Psoas muscle (tissue), 8 donors: ENCODE results near the gene RTL10. TPM values are rescaled to one million over a fixed set of nuclear protein-coding genes. Genes with fewer than 3 reads are reported as not detected.

Source experiments
- ATAC-seq, 4 donors: fragments of 200-7000 bp; cut with Tn5 transposase; one replicate each; pipeline ENCODE4 v1.9.1; 2020; ENCODE audit warnings: moderate library complexity in 3 of 4, mild to moderate bottlenecking in 2 of 4
- DNase-seq, 2 donors: peaks; one replicate each; pipeline ENCODE4 v3.0.0-alpha.2; 2020
- H3K27ac ChIP-seq: fragments of 200-600 bp; one replicate; pipeline ENCODE4 v1.8.0; 2022
- H3K27me3 ChIP-seq, 3 donors: fragments of 200-600 bp in 1 of 3; one replicate each; pipeline versions ENCODE4 v1.6.1 to v1.8.0; 2013 to 2022; ENCODE audit warnings: low read length in 2 of 3, mild to moderate bottlenecking in 2 of 3, moderate library complexity in 1 of 3; ENCODE audit not compliant: insufficient read depth in 3 of 3
- H3K36me3 ChIP-seq, 2 donors: fragments of 200-600 bp in 1 of 2; one replicate each; pipeline versions ENCODE4 v1.6.1 to v1.8.0; 2013 to 2022; ENCODE audit warnings: low read depth in 1 of 2, mild to moderate bottlenecking in 1 of 2, moderate library complexity in 1 of 2; ENCODE audit not compliant: insufficient read depth in 1 of 2
- H3K4me1 ChIP-seq: fragments of 200-600 bp; one replicate; pipeline ENCODE4 v1.8.0; 2022
- H3K4me3 ChIP-seq: fragments of 200-600 bp; one replicate; pipeline ENCODE4 v1.8.0; 2022; ENCODE audit warnings: mild to moderate bottlenecking
- H3K9me3 ChIP-seq: fragments of 200-600 bp; one replicate; pipeline ENCODE4 v1.8.0; 2022
- WGBS, 3 donors: extraction: QIAGEN DNeasy Blood & Tissue Kit; methylation state at CpG; one replicate each; pipeline versions ENCODE4 v1.1.6 to v1.1.7; 2013; 5-methylcytosine and 5-hydroxymethylcytosine counted together
- intact Hi-C, 2 donors: fragments of 100-400 bp; cut with DNase I; formaldehyde crosslinking; loops; one replicate each; pipeline versions ENCODE4 v1.11.0 to v1.14.2; 2022
- polyA plus RNA-seq, 3 donors: library from polyadenylated mRNA; stranded (reverse); fragments of 200-250 nt; gene quantifications; one replicate each; pipeline ENCODE4 v1.2.3, GENCODE V29; 2013
- total RNA-seq, 4 donors: library from RNA; stranded (reverse); fragmentation: NEBNext Ultra II Directional in 2 of 4; extraction: Animal tissue kit (Norgen Biotek cat#: 25700) in 2 of 4; gene quantifications; one replicate each; pipeline versions ENCODE4 v1.2.1 to v1.2.4, GENCODE V29; 2021 to 2023
- TF ChIP-seq, protein P1 (sequence below): fragments of 200-600 bp; IDR thresholded peaks from one replicate; pipeline ENCODE4 v1.8.0; 2022; ENCODE audit warnings: antibody characterized with exemption
- donor health status: healthy with polysubstance abuse.
- donor health status: DM: no; HTN: no; CAD: no; lungs with moderate emphysema.
- donor health status: Bipolar disorder and iron deficiency.
- donor health status: healthy.
- donor health status: DM: yes; HTN: yes; CAD: no.
- donor health status: DM: no; HTN: no; CAD: no.
- donor health status: DM: no; HTN: no; CAD: no.
- donor health status: DM: yes; HTN: yes; CAD: no.

The RTL10 gene
- total and polyA plus RNA-seq, 7 donors = 5.3 to 9.7 (median 7.9) TPM

DNA sequence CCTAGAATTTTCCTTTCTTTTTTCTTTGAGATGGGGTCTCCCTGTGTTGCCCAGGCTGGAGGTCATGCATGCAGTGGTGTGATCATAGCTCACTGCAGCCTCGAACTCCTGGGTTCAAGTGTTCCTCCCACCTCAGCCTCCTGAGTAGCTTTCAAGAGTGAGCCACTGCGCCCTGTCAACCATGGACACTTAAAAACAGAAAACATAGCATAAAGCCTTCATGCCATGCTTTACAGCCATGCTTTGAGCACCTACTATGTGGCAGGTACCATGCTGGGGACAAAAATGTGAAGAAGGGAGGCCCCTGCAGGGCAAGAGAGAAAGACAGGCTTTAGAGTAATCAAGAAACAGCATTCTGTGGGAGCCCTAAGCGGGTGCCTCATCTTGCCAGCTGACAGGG is 13.7 kb upstream of the RTL10 start:
- Histone ChIP-seq H3K4me3 (no peak overlapping the region), H3K9me3 (no peaks in the 10 kb centered on the region), H3K36me3 (no peaks in the 10 kb centered on the region), H3K4me1 (no peaks in the 10 kb centered on the region), H3K27me3 (no peaks in the 10 kb centered on the region), H3K27ac (no peak overlapping the region)
- DNase-seq (peak in 1 of 2 donors; percentile 35), ATAC-seq (no peak)
- intact Hi-C loops = no loop called here
- 99% methylated on average over 3 of the region's 3 CpGs for WGBS, 3 donors
- TF ChIP-seq, protein P1, sequence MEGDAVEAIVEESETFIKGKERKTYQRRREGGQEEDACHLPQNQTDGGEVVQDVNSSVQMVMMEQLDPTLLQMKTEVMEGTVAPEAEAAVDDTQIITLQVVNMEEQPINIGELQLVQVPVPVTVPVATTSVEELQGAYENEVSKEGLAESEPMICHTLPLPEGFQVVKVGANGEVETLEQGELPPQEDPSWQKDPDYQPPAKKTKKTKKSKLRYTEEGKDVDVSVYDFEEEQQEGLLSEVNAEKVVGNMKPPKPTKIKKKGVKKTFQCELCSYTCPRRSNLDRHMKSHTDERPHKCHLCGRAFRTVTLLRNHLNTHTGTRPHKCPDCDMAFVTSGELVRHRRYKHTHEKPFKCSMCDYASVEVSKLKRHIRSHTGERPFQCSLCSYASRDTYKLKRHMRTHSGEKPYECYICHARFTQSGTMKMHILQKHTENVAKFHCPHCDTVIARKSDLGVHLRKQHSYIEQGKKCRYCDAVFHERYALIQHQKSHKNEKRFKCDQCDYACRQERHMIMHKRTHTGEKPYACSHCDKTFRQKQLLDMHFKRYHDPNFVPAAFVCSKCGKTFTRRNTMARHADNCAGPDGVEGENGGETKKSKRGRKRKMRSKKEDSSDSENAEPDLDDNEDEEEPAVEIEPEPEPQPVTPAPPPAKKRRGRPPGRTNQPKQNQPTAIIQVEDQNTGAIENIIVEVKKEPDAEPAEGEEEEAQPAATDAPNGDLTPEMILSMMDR = no peak

DNA sequence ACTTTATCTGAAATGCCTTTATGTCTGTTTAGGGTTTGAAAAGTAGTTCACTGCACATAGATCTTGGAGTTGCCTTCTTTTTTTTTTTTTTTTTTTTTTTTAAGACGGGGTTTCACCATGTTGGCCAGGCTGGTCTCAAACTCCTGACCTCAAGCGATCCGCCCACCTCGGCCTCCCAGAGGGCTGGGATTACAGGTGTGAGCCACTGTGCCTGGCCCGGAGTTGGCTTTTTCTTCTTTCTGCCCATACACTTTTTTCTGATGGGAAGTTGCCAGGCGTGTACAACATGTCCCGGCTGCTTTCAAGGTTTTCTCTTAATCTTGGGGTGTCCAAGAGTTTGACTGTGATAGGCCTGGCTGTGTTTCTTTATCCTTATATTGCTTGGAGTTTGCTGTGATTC is 12.9 kb upstream of the RTL10 start:
- H3K27me3 ChIP-seq = no peaks in the 10 kb centered on the region
- DNase-seq = peak in 1 of 2 donors; percentile 20
- 90 to 95% (median 94%) methylated on average over 7 of the region's 7 CpGs for WGBS, 3 donors

DNA sequence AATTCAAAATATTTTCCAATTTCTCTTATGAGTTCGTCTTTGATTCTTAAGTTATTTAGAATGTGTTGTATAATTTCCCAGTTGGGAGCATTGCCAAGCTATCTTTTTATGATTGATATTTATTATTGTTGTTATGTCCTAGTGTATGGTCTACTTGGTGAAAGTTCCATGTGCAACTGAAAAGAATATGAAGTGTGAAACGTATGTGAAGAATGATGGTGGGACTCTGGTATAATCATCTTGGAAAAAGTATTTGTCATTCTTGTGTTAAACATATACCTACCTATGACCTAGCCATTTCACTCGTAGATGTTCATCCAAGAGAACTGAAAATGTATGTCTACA is 12.0 kb upstream of the RTL10 start:
- Histone ChIP-seq H3K27me3 (no peaks in the 10 kb centered on the region), H3K9me3 (no peaks in the 10 kb centered on the region), H3K4me3 (no peak overlapping the region), H3K27ac (no peak overlapping the region), H3K36me3 (no peaks in the 10 kb centered on the region), H3K4me1 (no peaks in the 10 kb centered on the region)
- 90 to 93% (median 91%) methylated on average over 3 of the region's 3 CpGs for WGBS, 3 donors
- DNase-seq (no peak), ATAC-seq (no peak)
- TF ChIP-seq, protein P1 = no peak
- intact Hi-C loops = no loop called here

More for the DNA sequence above, 12.9 kb upstream of the RTL10 start:
- H3K36me3 ChIP-seq = no peaks in the 10 kb centered on the region
- intact Hi-C loops = no loop called here
- TF ChIP-seq, protein P1 = no peak
- H3K4me3 ChIP-seq = no peak overlapping the region
- no peaks in the 10 kb centered on the region for H3K9me3 ChIP-seq
- ATAC-seq = no peak
- H3K4me1 ChIP-seq = no peaks in the 10 kb centered on the region
- no peak overlapping the region for H3K27ac ChIP-seq

DNA sequence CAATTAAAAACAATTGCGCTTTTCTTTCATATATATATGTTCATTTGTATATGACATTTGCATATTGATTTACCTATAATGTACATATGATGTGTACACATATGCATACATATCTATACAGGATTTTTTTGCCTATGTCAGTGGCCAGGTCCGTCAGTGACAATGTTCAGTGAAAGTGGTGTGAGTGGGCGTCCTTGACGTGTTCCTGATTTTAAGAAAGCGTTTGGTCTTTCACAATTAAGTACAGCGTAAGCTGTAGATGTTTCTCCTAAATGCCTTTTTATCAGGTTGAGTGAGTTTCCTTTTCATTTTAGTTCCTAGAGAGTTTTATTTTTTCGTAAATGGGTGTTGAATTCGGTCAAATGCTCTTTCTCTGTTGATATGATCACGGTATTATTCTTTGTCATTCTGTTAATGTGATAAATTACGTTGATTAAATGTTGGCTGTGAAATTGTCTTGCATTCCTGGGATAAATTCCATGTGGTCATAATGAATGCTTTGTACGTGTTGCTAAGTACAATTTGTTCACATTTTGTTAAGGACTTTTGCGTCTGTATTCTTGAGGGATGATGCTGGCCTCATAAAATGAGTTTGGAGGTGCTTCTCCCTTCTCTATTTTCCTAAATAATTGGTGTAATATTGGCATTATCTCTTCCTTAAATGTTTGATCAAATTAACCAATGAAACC is 10.6 kb upstream of the RTL10 start:
- H3K9me3 ChIP-seq = no peaks in the 10 kb centered on the region
- TF ChIP-seq, protein P1 = no peak
- H3K36me3 ChIP-seq = no peaks in the 10 kb centered on the region
- intact Hi-C loops = no loop called here
- H3K27ac ChIP-seq = no peak overlapping the region
- WGBS, 3 donors = 72 to 84% (median 73%) methylated on average over 12 of the region's 12 CpGs
- no peak overlapping the region for H3K4me3 ChIP-seq
- H3K4me1 ChIP-seq = no peaks in the 10 kb centered on the region
- DNase-seq = no peak
- H3K27me3 ChIP-seq = no peaks in the 10 kb centered on the region
- ATAC-seq = no peak

DNA sequence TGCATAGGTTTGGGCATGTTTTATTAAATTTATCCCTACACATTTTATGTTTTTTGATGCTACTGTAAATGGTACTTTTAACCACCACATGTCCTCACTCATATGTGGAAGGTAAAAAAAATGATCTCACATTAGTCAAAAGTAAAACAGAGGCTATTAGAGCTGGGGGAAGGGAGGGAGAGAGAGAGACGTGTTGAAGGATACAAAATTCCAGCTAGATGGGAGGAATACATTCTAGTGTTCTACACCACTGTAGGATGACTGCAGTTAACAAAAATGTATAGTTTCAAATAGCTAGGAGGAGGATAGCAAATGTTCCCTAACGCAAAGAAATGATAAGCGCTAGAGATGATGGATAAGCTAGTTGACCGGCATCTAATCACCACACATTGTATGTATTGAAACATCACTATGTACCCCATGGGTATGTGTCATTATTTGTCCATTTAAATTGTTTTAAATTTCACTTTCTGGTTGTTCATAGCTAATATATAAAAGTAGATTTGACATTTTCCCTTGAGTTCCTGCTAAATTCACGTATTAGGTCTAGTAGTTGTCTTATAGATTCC is 9.9 kb upstream of the RTL10 start:
- no peaks in the 10 kb centered on the region for H3K4me1 ChIP-seq
- intact Hi-C loops = no loop called here
- no peak for DNase-seq
- ATAC-seq = no peak
- no peaks in the 10 kb centered on the region for H3K36me3 ChIP-seq
- H3K27ac ChIP-seq = no peak overlapping the region
- TF ChIP-seq, protein P1 = no peak
- no peaks in the 10 kb centered on the region for H3K27me3 ChIP-seq
- 97 to 99% (median 97%) methylated on average over 5 of the region's 5 CpGs for WGBS, 3 donors
- no peak overlapping the region for H3K4me3 ChIP-seq
- H3K9me3 ChIP-seq = no peaks in the 10 kb centered on the region
